PC-9 (cell line): ENCODE data around the gene PLSCR4.

ENCODE experiments used
- CTCF ChIP-seq: fragments of 200-600 bp; sonication (generic); conservative IDR thresholded peaks from 2 replicates; pipeline ENCODE4 v1.6.1; 2017; ENCODE audit warnings: mixed run types, antibody characterized with exemption, mild to moderate bottlenecking, moderate library complexity
- EZH2 ChIP-seq: fragments of 200-600 bp; sonication (generic); IDR thresholded peaks from 2 replicates; pipeline ENCODE4 v1.8.0; 2017; ENCODE audit warnings: antibody characterized with exemption, low read depth

- TF ChIP-seq CTCF, result no peak
- no peak for TF ChIP-seq EZH2
Measured at GRCh38 chr3:146199762-146200161, 51.1 kb downstream of the PLSCR4 start.
